HEK293 (cell line): Measurements from ENCODE around the gene HPSE.

Experiments used
- CTCF ChIA-PET: fragments of 350-600 bp; formaldehyde crosslinking; extraction: SDS; loops from one replicate; lab custom pipeline; 2021; ENCODE audit warnings: antibody characterized with exemption; lab: Yijun Ruan, JAX
- POLR2A ChIA-PET: fragments of 300-600 bp; formaldehyde crosslinking; extraction: SDS; loops from one replicate; lab custom pipeline; 2020; ENCODE audit warnings: antibody characterized with exemption, inconsistent platforms; lab: Yijun Ruan, JAX
- H3K27ac ChIP-seq: fragments of 200-500 bp; sonication (Bioruptor generic); 2 replicates; pipeline ENCODE4 v1.5.1; 2014; ENCODE audit warnings: low read depth, low read length, control low read depth, inconsistent platforms; ENCODE audit errors: extremely low read depth
- H3K36me3 ChIP-seq, 2 experiments: fragments of 200-500 bp in 1 of 2; sonication (Bioruptor generic) in 1 of 2; 1 replicate in 1 of 2; 2 replicates in 1 of 2; pipeline ENCODE4 v1.5.1; 2014 to 2017; ENCODE audit warnings: inconsistent platforms in 2 of 2, low read length in 2 of 2; ENCODE audit not compliant: control insufficient read depth in 2 of 2, insufficient read depth in 1 of 2
- H3K4me1 ChIP-seq: fragments of 200-500 bp; sonication (Bioruptor generic); 2 replicates; pipeline ENCODE4 v1.5.1; 2014; ENCODE audit warnings: mild to moderate bottlenecking, low read length, inconsistent platforms; ENCODE audit not compliant: control insufficient read depth, insufficient read depth
- H3K4me3 ChIP-seq: 2 replicates; pipeline ENCODE4 v1.5.1; 2011; ENCODE audit warnings: low read depth, mild to moderate bottlenecking, control low read depth, low read length, moderate library complexity
- H3K9me3 ChIP-seq: fragments of 200-500 bp; sonication (Bioruptor generic); 2 replicates; pipeline ENCODE4 v1.5.1; 2014; ENCODE audit warnings: low read depth, low read length, inconsistent platforms; ENCODE audit not compliant: control insufficient read depth, insufficient read depth
- EGR2 ChIP-seq: fragments of 450-650 bp; formaldehyde crosslinking; IDR thresholded peaks from 2 replicates; pipeline ENCODE4 v1.5.1; 2016; ENCODE audit warnings: low read depth, missing biosample characterization, missing genetic modification characterization
- FEZF1 ChIP-seq: fragments of 450-650 bp; formaldehyde crosslinking; IDR thresholded peaks from 2 replicates; pipeline ENCODE4 v1.5.1; 2016; ENCODE audit warnings: missing biosample characterization, missing genetic modification characterization
- GLI2 ChIP-seq: fragments of 450-650 bp; formaldehyde crosslinking; IDR thresholded peaks from 2 replicates; pipeline ENCODE4; 2017; ENCODE audit warnings: missing biosample characterization, missing genetic modification characterization, low read depth, borderline replicate concordance
- KLF9 ChIP-seq: fragments of 450-650 bp; formaldehyde crosslinking; IDR thresholded peaks from 2 replicates; pipeline ENCODE4 v1.5.1; 2016; ENCODE audit warnings: missing biosample characterization, missing genetic modification characterization, low read depth
- SP2 ChIP-seq: fragments of 450-650 bp; formaldehyde crosslinking; IDR thresholded peaks from 2 replicates; pipeline ENCODE4 v1.5.1; 2016; ENCODE audit warnings: missing biosample characterization, missing genetic modification characterization
- ZBTB20 ChIP-seq: fragments of 450-650 bp; formaldehyde crosslinking; IDR thresholded peaks from 2 replicates; pipeline ENCODE4 v1.5.1; 2016; ENCODE audit warnings: missing biosample characterization, missing genetic modification characterization
- ZNF10 ChIP-seq: fragments of 450-650 bp; formaldehyde crosslinking; IDR thresholded peaks from 2 replicates; pipeline ENCODE4 v1.5.1; 2017; ENCODE audit warnings: missing biosample characterization, missing genetic modification characterization
- ZNF157 ChIP-seq: fragments of 450-650 bp; formaldehyde crosslinking; IDR thresholded peaks from 2 replicates; pipeline ENCODE4 v1.5.1; 2016; ENCODE audit warnings: missing biosample characterization, missing genetic modification characterization
- ZNF248 ChIP-seq: fragments of 450-650 bp; formaldehyde crosslinking; IDR thresholded peaks from 2 replicates; pipeline ENCODE4 v1.5.1; 2017; ENCODE audit warnings: missing biosample characterization, missing genetic modification characterization
- ZNF302 ChIP-seq: fragments of 450-650 bp; formaldehyde crosslinking; IDR thresholded peaks from 2 replicates; pipeline ENCODE4 v1.5.1; 2016; ENCODE audit warnings: missing biosample characterization, missing genetic modification characterization, low read depth
- ZNF391 ChIP-seq: fragments of 450-650 bp; formaldehyde crosslinking; IDR thresholded peaks from 2 replicates; pipeline ENCODE4 v1.5.1; 2016; ENCODE audit warnings: low read depth, missing biosample characterization, missing genetic modification characterization, borderline replicate concordance
- ZNF473 ChIP-seq: fragments of 450-650 bp; formaldehyde crosslinking; IDR thresholded peaks from 2 replicates; pipeline ENCODE4 v1.5.1; 2017; ENCODE audit warnings: missing biosample characterization, missing genetic modification characterization
- ZNF549 ChIP-seq: fragments of 450-650 bp; IDR thresholded peaks from 2 replicates; pipeline ENCODE4 v1.5.1; 2018; ENCODE audit warnings: missing biosample characterization, missing genetic modification characterization, mild to moderate bottlenecking, inconsistent platforms, moderate library complexity
- ZNF585B ChIP-seq: fragments of 450-650 bp; formaldehyde crosslinking; IDR thresholded peaks from 2 replicates; pipeline ENCODE4 v1.5.1; 2016; ENCODE audit warnings: missing biosample characterization, missing genetic modification characterization
- ZNF610 ChIP-seq: fragments of 450-650 bp; formaldehyde crosslinking; IDR thresholded peaks from 2 replicates; pipeline ENCODE4 v1.5.1; 2016; ENCODE audit warnings: missing biosample characterization, missing genetic modification characterization, borderline replicate concordance
- ZNF776 ChIP-seq: fragments of 450-650 bp; formaldehyde crosslinking; IDR thresholded peaks from 2 replicates; pipeline ENCODE4 v1.5.0; 2017; ENCODE audit warnings: missing biosample characterization, missing genetic modification characterization, borderline replicate concordance
- ZNF843 ChIP-seq: fragments of 450-650 bp; formaldehyde crosslinking; IDR thresholded peaks from 2 replicates; pipeline ENCODE4 v1.5.1; 2016; ENCODE audit warnings: missing biosample characterization, missing genetic modification characterization
- TF ChIP-seq, protein P1 (sequence below): fragments of 450-650 bp; formaldehyde crosslinking; IDR thresholded peaks from 2 replicates; pipeline ENCODE4 v1.5.1; 2016; ENCODE audit warnings: missing biosample characterization, missing genetic modification characterization, low read depth
- TF ChIP-seq, protein P2 (sequence below): fragments of 450-650 bp; formaldehyde crosslinking; IDR thresholded peaks from 2 replicates; pipeline ENCODE4 v1.5.1; 2016; ENCODE audit warnings: missing biosample characterization, missing genetic modification characterization
- TF ChIP-seq, protein P3 (sequence below): fragments of 450-650 bp; formaldehyde crosslinking; IDR thresholded peaks from 2 replicates; pipeline ENCODE4 v1.5.1; 2016; ENCODE audit warnings: missing biosample characterization, missing genetic modification characterization, borderline replicate concordance
- TF ChIP-seq, protein P4 (sequence below): fragments of 450-650 bp; formaldehyde crosslinking; IDR thresholded peaks from 2 replicates; pipeline ENCODE4 v1.5.1; 2016; ENCODE audit warnings: missing biosample characterization, missing genetic modification characterization
- TF ChIP-seq, protein P5 (sequence below): fragments of 450-650 bp; formaldehyde crosslinking; IDR thresholded peaks from 2 replicates; pipeline ENCODE4 v1.5.1; 2016; ENCODE audit warnings: missing biosample characterization, missing genetic modification characterization

HPSE gene

DNA sequence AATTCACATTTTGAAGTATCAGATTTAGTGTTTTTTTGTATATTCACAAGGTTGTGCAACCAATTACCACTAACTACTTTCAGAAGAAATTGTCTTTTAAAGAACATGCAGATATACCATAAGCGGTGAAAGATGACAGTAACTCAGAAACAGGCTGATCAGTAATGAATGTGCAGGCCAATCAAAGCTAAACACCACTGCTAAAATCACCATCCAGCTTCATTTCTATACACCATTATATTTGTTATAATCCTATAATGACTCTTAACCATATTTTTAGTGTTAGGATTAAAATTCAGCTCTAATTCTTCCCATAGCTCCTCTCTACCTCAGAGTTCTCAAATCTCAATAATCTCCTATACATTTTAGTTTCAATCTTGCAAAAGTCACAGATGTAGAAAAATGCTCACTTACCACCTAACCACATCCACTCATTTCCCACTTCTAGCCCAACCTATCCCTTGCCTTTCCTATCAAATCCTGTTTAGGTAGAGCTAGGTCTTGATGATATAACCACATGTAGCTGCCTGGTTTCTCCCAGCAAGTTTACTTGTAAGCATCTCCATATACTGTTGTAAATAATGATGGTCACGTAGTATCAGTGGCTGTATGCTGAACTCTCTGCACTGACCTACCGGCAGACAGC lies 66.7 kb downstream of the HPSE start (continued):
- TF ChIP-seq ZNF473 (no peak), ZNF391 (tag by site-specific recombination) (no peak), ZNF610 (no peak), ZNF302 (tag by site-specific recombination) (no peak)
- TF ChIP-seq, protein P1, sequence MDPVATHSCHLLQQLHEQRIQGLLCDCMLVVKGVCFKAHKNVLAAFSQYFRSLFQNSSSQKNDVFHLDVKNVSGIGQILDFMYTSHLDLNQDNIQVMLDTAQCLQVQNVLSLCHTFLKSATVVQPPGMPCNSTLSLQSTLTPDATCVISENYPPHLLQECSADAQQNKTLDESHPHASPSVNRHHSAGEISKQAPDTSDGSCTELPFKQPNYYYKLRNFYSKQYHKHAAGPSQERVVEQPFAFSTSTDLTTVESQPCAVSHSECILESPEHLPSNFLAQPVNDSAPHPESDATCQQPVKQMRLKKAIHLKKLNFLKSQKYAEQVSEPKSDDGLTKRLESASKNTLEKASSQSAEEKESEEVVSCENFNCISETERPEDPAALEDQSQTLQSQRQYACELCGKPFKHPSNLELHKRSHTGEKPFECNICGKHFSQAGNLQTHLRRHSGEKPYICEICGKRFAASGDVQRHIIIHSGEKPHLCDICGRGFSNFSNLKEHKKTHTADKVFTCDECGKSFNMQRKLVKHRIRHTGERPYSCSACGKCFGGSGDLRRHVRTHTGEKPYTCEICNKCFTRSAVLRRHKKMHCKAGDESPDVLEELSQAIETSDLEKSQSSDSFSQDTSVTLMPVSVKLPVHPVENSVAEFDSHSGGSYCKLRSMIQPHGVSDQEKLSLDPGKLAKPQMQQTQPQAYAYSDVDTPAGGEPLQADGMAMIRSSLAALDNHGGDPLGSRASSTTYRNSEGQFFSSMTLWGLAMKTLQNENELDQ (tag by site-specific recombination) = no peak

DNA sequence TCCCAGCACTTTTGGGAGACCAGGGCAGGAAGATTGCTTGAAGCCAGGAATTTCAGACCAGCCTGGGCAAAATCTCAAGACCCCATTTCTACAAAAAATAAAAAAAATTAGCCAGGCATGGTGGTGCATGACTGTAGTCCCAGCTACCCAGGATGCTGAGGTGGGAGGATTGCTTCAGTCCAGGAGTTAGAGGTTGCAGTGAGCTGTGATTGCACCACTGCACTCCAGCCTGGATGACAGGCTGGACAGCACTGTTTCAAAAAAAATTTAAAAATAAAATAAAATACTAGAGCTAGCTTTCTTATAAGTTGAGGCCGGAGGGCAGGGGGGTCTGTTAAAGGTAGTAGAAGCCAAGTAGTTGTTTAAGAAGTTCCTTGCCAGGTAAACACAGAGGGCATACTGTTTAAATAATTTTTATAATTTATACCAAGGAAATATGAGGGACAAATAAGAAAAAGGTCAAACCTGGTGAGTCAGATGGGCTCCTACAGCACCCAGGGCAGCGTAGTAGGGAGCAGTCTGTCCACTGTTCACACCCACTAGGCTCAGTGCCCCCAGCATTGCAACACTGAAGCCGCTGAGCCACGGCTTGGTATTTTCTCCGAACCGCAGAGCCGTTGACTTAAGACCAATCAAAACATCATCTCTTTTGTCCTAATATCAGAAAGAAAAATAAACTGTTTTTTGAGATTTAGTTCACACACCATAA lies 67.4 kb downstream of the HPSE start:
- no peak overlapping the region for H3K4me3 ChIP-seq
- no peak overlapping the region for H3K27ac ChIP-seq
- H3K36me3 ChIP-seq = peaks cover 9 to 62% of the 10 kb centered on the region in 2 experiments; a peak in 2 of 3 replicates
- CTCF ChIA-PET = interaction anchor here (0.5 to 1.4 kb wide), 3 partner anchors 14 to 193 kb away, joined by 3 to 6 read pairs (median 4); no protein-coding TSS in a partner anchor
- H3K9me3 ChIP-seq = no peaks in the 10 kb centered on the region
- POLR2A ChIA-PET = interaction anchor here (1.1 kb wide), 1 partner anchor 232 kb away, joined by 3 read pairs; the partner anchor contains the start of gene COPS4
- H3K4me1 ChIP-seq = 0 out of 2 replicates have a peak, but pooled peaks cover 2% of the 10 kb centered on the region
- no peak for TF ChIP-seq ZBTB20 (tag by site-specific recombination)
- no peak for TF ChIP-seq ZNF157 (tag by site-specific recombination)
- peak; percentile 77 for TF ChIP-seq ZNF843 (tag by site-specific recombination)
- no peak for TF ChIP-seq ZNF10 (tag by site-specific recombination)
- no peak for TF ChIP-seq ZNF302 (tag by site-specific recombination)
- no peak for TF ChIP-seq ZNF585B
- no peak for TF ChIP-seq SP2 (tag by site-specific recombination)
- TF ChIP-seq ZNF248 (tag by site-specific recombination) = no peak
- TF ChIP-seq, protein P2, sequence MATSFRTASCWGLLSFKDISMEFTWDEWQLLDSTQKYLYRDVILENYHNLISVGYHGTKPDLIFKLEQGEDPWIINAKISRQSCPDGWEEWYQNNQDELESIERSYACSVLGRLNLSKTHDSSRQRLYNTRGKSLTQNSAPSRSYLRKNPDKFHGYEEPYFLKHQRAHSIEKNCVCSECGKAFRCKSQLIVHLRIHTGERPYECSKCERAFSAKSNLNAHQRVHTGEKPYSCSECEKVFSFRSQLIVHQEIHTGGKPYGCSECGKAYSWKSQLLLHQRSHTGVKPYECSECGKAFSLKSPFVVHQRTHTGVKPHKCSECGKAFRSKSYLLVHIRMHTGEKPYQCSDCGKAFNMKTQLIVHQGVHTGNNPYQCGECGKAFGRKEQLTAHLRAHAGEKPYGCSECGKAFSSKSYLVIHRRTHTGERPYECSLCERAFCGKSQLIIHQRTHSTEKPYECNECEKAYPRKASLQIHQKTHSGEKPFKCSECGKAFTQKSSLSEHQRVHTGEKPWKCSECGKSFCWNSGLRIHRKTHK (tag by site-specific recombination) = no peak
- no peak for TF ChIP-seq EGR2 (tag by site-specific recombination)
- TF ChIP-seq, protein P3, sequence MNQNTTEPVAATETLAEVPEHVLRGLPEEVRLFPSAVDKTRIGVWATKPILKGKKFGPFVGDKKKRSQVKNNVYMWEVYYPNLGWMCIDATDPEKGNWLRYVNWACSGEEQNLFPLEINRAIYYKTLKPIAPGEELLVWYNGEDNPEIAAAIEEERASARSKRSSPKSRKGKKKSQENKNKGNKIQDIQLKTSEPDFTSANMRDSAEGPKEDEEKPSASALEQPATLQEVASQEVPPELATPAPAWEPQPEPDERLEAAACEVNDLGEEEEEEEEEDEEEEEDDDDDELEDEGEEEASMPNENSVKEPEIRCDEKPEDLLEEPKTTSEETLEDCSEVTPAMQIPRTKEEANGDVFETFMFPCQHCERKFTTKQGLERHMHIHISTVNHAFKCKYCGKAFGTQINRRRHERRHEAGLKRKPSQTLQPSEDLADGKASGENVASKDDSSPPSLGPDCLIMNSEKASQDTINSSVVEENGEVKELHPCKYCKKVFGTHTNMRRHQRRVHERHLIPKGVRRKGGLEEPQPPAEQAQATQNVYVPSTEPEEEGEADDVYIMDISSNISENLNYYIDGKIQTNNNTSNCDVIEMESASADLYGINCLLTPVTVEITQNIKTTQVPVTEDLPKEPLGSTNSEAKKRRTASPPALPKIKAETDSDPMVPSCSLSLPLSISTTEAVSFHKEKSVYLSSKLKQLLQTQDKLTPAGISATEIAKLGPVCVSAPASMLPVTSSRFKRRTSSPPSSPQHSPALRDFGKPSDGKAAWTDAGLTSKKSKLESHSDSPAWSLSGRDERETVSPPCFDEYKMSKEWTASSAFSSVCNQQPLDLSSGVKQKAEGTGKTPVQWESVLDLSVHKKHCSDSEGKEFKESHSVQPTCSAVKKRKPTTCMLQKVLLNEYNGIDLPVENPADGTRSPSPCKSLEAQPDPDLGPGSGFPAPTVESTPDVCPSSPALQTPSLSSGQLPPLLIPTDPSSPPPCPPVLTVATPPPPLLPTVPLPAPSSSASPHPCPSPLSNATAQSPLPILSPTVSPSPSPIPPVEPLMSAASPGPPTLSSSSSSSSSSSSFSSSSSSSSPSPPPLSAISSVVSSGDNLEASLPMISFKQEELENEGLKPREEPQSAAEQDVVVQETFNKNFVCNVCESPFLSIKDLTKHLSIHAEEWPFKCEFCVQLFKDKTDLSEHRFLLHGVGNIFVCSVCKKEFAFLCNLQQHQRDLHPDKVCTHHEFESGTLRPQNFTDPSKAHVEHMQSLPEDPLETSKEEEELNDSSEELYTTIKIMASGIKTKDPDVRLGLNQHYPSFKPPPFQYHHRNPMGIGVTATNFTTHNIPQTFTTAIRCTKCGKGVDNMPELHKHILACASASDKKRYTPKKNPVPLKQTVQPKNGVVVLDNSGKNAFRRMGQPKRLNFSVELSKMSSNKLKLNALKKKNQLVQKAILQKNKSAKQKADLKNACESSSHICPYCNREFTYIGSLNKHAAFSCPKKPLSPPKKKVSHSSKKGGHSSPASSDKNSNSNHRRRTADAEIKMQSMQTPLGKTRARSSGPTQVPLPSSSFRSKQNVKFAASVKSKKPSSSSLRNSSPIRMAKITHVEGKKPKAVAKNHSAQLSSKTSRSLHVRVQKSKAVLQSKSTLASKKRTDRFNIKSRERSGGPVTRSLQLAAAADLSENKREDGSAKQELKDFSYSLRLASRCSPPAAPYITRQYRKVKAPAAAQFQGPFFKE (tag by site-specific recombination) = no peak
- no peak for TF ChIP-seq ZNF549 (tag by site-specific recombination)
- TF ChIP-seq KLF9 (tag by site-specific recombination) = no peak
- TF ChIP-seq, protein P4, sequence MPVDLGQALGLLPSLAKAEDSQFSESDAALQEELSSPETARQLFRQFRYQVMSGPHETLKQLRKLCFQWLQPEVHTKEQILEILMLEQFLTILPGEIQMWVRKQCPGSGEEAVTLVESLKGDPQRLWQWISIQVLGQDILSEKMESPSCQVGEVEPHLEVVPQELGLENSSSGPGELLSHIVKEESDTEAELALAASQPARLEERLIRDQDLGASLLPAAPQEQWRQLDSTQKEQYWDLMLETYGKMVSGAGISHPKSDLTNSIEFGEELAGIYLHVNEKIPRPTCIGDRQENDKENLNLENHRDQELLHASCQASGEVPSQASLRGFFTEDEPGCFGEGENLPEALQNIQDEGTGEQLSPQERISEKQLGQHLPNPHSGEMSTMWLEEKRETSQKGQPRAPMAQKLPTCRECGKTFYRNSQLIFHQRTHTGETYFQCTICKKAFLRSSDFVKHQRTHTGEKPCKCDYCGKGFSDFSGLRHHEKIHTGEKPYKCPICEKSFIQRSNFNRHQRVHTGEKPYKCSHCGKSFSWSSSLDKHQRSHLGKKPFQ (tag by site-specific recombination) = peak; percentile 88
- TF ChIP-seq, protein P5, sequence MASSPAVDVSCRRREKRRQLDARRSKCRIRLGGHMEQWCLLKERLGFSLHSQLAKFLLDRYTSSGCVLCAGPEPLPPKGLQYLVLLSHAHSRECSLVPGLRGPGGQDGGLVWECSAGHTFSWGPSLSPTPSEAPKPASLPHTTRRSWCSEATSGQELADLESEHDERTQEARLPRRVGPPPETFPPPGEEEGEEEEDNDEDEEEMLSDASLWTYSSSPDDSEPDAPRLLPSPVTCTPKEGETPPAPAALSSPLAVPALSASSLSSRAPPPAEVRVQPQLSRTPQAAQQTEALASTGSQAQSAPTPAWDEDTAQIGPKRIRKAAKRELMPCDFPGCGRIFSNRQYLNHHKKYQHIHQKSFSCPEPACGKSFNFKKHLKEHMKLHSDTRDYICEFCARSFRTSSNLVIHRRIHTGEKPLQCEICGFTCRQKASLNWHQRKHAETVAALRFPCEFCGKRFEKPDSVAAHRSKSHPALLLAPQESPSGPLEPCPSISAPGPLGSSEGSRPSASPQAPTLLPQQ (tag by site-specific recombination) = no peak
- no peak for TF ChIP-seq GLI2 (tag by site-specific recombination)
- no peak for TF ChIP-seq ZNF776 (tag by site-specific recombination)
- peak; percentile 58; the same call in 1 of the 2 replicates for TF ChIP-seq FEZF1
